Measurements from ENCODE around the gene ESF1. TPM values are rescaled to one million over a fixed set of nuclear protein-coding genes. Genes with fewer than 3 reads are reported as not detected.

The ESF1 gene
- total and polyA plus RNA-seq, 10 of the 15 experiments (the other 5 are each of a cell fraction or from before 2014, with no cell fraction given): 9.2 to 36.2 (median 18.4) TPM

GRCh38 chr20:13684566-13685222, 100.0 kb downstream of the ESF1 start (continued):
- TF ChIP-seq SKIL (IDR thresholded peaks at IDR 0.05; ENCODE audit: low read depth, poor library complexity, severe bottlenecking) (no peak), CREB1 (IDR thresholded peaks at IDR 0.05; ENCODE audit: low read depth) (no peak), SPI1 (IDR thresholded peaks at IDR 0.05; ENCODE audit: borderline replicate concordance, insufficient read depth, low read depth, low read length) (peak; percentile 17; the same call in 1 of the 2 replicates), BACH1 (IDR thresholded peaks at IDR 0.05; ENCODE audit: borderline replicate concordance) (no peak), RB1 (IDR thresholded peaks at IDR 0.05; ENCODE audit: borderline replicate concordance) (no peak), CREM (IDR thresholded peaks at IDR 0.05; ENCODE audit: low read depth) (0 out of 2 replicates have a peak, but pooled peaks have one; percentile 27), GATAD2B (conservative IDR thresholded peaks at IDR 0.05; ENCODE audit: low read depth) (0 out of 2 replicates have a peak, but pooled peaks have one; percentile 25)

- H3K79me2 ChIP-seq (ENCODE audit: control insufficient read depth, insufficient read depth, low read length): no peaks in the 10 kb centered on the region
- intact Hi-C loops (cut with micrococcal nuclease; ENCODE audit: unreplicated experiment) (no loop called here), in situ Hi-C loops (cut with MboI) (no loop called here)
- no peak for FAIRE-seq
- peaks cover 11% of the 10 kb centered on the region for H3K4me1 ChIP-seq (ENCODE audit: control insufficient read depth, insufficient read depth, low read length)
- no peak for TF ChIP-seq RAD21 (IDR thresholded peaks at IDR 0.05; ENCODE audit: insufficient read depth, low read depth, low read length)
- no peak for TF ChIP-seq NR2F1 (conservative IDR thresholded peaks at IDR 0.05)
- no peak for TF ChIP-seq KLF5 (IDR thresholded peaks at IDR 0.05; ENCODE audit: partially characterized antibody)
- TF ChIP-seq IRF5 (IDR thresholded peaks at IDR 0.05; ENCODE audit: borderline replicate concordance): no peak
- TF ChIP-seq POU2F2 (IDR thresholded peaks at IDR 0.05; ENCODE audit: borderline replicate concordance, low read depth, low read length): no peak
- no peaks in the 10 kb centered on the region for H3K27me3 ChIP-seq (replicated peaks in 1 of 2; ENCODE audit: control insufficient read depth in 2 of 2, insufficient read depth in 2 of 2, low read length in 1 of 2)
- no peak overlapping the region for H3K9ac ChIP-seq (ENCODE audit: control insufficient read depth, insufficient read depth, low read length)
- H2AFZ ChIP-seq (ENCODE audit: control insufficient read depth, low read depth, low read length): no peak overlapping the region
- ATAC-seq: no peak
- H3K9me3 ChIP-seq (replicated peaks; ENCODE audit: control insufficient read depth, insufficient read depth, low read length): no peaks in the 10 kb centered on the region; the same call in 2 of the 3 replicates
- ChIA-PET RAD21 (ENCODE audit: unreplicated experiment) (no interaction called here), CTCF (interaction anchor here (1.2 to 2.2 kb wide), 5 partner anchors 9 to 567 kb away, joined by 3 to 6 read pairs (median 4); no protein-coding TSS in a partner anchor), SMC1A (ENCODE audit: uncharacterized antibody, unreplicated experiment) (interaction anchor here (1.3 to 1.9 kb wide), 2 partner anchors 8 to 59 kb away, joined by 3 to 6 read pairs; no protein-coding TSS in a partner anchor), POLR2A (no interaction called here)
- no peaks in the 10 kb centered on the region for H3K36me3 ChIP-seq (ENCODE audit: control insufficient read depth in 2 of 2, insufficient read depth in 2 of 2, low read length in 1 of 2)
- H3K27ac ChIP-seq (ENCODE audit: control insufficient read depth, insufficient read depth): no peak overlapping the region
- no peak overlapping the region for H3K4me3 ChIP-seq
- WGBS (ENCODE audit: insufficient coverage, insufficient replicate concordance, low lambda C conversion rate, missing lambda C conversion rate): 33% methylated on average over 1 of the region's 1 CpG
- peak overlapping the region; percentile 81; the same call in 1 of the 2 replicates for H3K4me2 ChIP-seq (ENCODE audit: control insufficient read depth, insufficient read depth)
- no TSS peak for BruUV-seq (replicated peaks)
- DNase-seq (ENCODE audit: low read depth, low spot score): no peak
- H4K20me1 ChIP-seq (ENCODE audit: control insufficient read depth, insufficient read depth): no peaks in the 10 kb centered on the region
These were observed 100.9 kb downstream of the ESF1 start for GRCh38 chr20:13683833-13684232.

All from GM12878 (cell line).